ENCODE data around the gene PRDM16. TPM values are rescaled to one million over a fixed set of nuclear protein-coding genes. Genes with fewer than 3 reads are reported as not detected.
A peak's percentile ranks its signal among the peaks of the same experiment; 100 is the strongest.

Gene PRDM16
- total RNA-seq, 4 donors from 2014 or later: 0.41 to 0.95 TPM; not detected in 2

DNA sequence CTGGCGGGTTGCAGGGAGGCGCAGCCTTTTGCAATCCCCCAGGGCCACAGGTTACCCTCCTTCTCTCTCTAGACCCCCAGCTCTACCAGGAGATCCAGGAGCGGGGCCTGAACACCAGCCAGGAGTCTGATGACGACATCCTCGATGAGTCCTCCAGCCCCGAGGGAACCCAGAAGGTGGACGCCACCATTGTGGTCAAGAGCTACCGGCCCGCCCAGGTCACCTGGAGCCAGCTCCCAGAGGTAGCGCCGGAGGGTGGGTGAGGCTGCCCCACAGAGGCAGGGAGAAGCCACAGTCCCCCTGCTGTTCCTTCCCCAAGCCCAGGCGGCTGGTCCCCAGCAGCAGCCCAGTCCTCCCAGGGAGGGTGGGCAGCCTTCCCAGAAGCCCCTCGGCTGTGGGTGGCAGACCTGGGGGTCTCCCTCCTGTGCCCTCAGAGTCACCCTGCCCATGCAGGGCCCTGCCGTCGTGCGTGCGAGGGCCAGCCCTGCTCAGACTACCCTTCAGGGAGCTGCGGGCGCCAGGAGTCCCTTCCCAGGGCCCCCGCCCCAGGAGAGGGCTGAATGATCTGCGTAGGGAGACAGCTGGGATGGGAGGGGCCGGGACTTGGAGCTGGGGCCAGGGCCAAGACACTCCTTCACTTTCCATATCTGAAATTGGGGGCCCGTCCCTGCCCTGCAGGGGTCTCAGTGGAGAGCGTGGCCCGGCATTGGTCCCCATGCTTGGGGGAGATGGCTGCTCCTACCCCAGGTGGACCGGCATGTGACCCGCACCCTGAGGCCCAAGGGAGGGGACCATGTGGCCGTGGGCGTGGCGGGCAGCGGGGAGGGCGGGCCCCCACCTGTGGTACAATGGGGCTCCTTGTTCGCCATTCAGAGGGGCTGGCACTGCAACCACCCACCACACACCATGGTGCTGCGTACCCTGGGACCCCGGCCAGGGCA, 398.4 kb downstream of the PRDM16 start:
- H3K9me3 ChIP-seq: no peaks in the 10 kb centered on the region
- no peak overlapping the region for H3K27ac ChIP-seq
- H3K36me3 ChIP-seq: no peaks in the 10 kb centered on the region
- no peak for TF ChIP-seq EP300 (IDR thresholded peaks at IDR 0.05; ENCODE audit: low read depth)
- no peak for TF ChIP-seq POLR2AphosphoS5 (IDR thresholded peaks at IDR 0.05)
- TF ChIP-seq POLR2A (IDR thresholded peaks at IDR 0.05): no peak
- TF ChIP-seq, protein P1, sequence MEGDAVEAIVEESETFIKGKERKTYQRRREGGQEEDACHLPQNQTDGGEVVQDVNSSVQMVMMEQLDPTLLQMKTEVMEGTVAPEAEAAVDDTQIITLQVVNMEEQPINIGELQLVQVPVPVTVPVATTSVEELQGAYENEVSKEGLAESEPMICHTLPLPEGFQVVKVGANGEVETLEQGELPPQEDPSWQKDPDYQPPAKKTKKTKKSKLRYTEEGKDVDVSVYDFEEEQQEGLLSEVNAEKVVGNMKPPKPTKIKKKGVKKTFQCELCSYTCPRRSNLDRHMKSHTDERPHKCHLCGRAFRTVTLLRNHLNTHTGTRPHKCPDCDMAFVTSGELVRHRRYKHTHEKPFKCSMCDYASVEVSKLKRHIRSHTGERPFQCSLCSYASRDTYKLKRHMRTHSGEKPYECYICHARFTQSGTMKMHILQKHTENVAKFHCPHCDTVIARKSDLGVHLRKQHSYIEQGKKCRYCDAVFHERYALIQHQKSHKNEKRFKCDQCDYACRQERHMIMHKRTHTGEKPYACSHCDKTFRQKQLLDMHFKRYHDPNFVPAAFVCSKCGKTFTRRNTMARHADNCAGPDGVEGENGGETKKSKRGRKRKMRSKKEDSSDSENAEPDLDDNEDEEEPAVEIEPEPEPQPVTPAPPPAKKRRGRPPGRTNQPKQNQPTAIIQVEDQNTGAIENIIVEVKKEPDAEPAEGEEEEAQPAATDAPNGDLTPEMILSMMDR (IDR thresholded peaks at IDR 0.05): no peak
- DNase-seq: peak; percentile 7
- intact Hi-C loops (cut with DNase I; ENCODE audit: low total_unique reads): no loop called here
- no peaks in the 10 kb centered on the region for H3K27me3 ChIP-seq
- H3K4me3 ChIP-seq: no peak overlapping the region
- H3K4me1 ChIP-seq: peaks cover 0 to 7% (median 0%) of the 10 kb centered on the region in 4 donors
- in situ Hi-C loops (cut with MboI; ENCODE audit: low pct_ligation_motif_present in 1 of 4, low pct_unique_long_range_greater_than_20kb in 1 of 4, low sequenced_read_pairs in 3 of 4): no loop called here
- WGBS, 2 donors (ENCODE audit: low coverage in 1 of 2): 53 to 73% methylated on average over 3 to 25 of the region's 35 CpGs

DNA sequence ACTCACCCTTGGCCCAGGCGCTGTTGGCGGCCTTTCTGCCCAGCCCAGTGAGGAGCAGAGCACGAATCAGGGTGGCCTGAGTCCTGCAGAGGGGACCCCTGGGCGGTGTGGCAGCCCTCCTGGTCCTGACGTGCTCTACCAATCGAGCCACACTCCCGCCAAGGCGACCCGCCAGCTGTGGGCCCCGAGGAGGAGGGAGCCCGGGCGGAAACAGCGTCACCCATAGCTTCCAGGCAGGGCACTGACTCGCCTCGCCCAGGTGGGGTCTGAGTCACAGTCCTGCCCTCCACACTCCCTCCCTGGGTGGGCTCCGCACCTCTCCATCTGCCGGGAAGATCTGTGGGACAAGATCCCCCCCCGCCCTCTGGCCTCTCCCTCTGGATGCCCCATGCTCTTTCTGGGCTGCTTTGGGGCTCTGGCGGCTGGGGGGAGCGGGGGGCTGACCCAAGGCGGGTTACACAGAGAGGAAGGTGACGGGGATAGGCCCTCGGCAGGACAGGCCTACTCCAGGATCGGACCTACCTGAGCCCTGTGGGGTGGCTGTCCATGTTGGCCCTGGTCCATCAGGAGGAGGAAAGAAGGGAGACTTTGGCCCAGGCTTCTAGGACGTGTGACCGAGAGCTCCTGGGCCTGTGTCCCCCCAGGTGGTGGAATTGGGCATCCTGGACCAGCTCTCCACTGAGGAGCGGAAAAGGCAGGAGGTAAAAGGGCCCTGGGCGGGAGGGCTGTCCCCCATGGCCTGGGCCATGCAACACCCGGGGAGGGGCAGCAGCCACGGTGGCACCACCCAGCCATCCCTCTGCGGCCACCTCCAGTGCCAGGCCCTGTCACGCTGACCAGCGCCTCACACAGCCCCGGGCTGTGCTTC, 399.5 kb downstream of the PRDM16 start:
- Histone ChIP-seq H3K27ac (no peak overlapping the region), H3K27me3 (no peaks in the 10 kb centered on the region), H3K9me3 (no peaks in the 10 kb centered on the region), H3K4me1 (peaks cover 0 to 7% (median 0%) of the 10 kb centered on the region in 4 donors), H3K36me3 (no peaks in the 10 kb centered on the region), H3K4me3 (no peak overlapping the region)
- peak; percentile 8 for DNase-seq
- in situ Hi-C loops (cut with MboI; ENCODE audit: low pct_ligation_motif_present in 1 of 4, low pct_unique_long_range_greater_than_20kb in 1 of 4, low sequenced_read_pairs in 3 of 4): no loop called here
- no peak for TF ChIP-seq EP300 (IDR thresholded peaks at IDR 0.05; ENCODE audit: low read depth)
- no peak for TF ChIP-seq POLR2AphosphoS5 (IDR thresholded peaks at IDR 0.05)
- TF ChIP-seq POLR2A (IDR thresholded peaks at IDR 0.05): no peak
- TF ChIP-seq, protein P1 (IDR thresholded peaks at IDR 0.05): no peak
- intact Hi-C loops (cut with DNase I; ENCODE audit: low total_unique reads): no loop called here
- 87% methylated on average over 32 of the region's 34 CpGs; no CpG with 5 or more reads in 1 of the 2 donors for WGBS, 2 donors (ENCODE audit: low coverage in 1 of 2)

DNA sequence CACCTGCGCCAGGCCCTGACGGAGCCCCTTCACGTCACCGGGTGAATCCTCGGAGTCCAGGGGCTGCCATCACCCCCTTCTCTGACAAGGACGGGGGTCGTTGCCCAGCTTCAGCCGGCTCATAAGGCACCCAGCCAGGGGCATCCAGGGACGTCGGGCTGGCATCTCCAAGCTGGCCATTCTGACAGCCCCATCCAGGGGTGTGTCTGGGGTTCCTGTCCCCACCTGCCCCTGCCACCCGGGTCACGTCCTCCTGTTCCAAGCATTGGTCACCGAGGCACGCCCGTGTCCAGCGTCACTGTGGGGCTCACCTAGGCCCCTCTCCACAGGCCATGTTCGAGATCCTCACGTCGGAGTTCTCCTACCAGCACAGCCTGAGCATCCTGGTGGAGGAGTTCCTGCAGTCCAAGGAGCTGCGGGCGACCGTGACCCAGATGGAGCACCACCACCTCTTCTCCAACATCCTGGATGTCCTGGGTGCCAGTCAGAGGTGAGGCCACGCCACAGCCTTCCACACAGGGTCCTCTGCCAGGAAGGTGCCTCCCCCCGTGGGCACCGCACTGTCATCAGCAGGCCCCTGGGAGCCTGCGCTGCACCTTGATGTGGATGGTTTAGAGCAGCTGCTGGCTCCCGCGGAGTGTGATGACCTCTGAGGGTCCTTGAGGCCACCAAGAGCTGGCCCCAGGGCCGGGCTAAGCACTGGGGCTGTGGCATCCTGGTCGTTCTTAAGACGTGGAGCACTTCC, 400.3 kb downstream of the PRDM16 start:
- TF ChIP-seq POLR2AphosphoS5 (IDR thresholded peaks at IDR 0.05) (no peak), POLR2A (IDR thresholded peaks at IDR 0.05) (no peak), EP300 (IDR thresholded peaks at IDR 0.05; ENCODE audit: low read depth) (no peak)
- TF ChIP-seq, protein P1 (IDR thresholded peaks at IDR 0.05): no peak
- Histone ChIP-seq H3K9me3 (no peaks in the 10 kb centered on the region), H3K27ac (no peak overlapping the region), H3K4me1 (peaks cover 0 to 7% (median 0%) of the 10 kb centered on the region in 4 donors), H3K4me3 (no peak overlapping the region), H3K27me3 (no peaks in the 10 kb centered on the region), H3K36me3 (no peaks in the 10 kb centered on the region)
- whole genome bisulfite sequencing, 2 donors (ENCODE audit: low coverage in 1 of 2): 87% methylated on average over 26 of the region's 31 CpGs; no CpG with 5 or more reads in 1 of the 2 donors
- intact Hi-C loops (cut with DNase I; ENCODE audit: low total_unique reads) (no loop called here), in situ Hi-C loops (cut with MboI; ENCODE audit: low pct_ligation_motif_present in 1 of 4, low pct_unique_long_range_greater_than_20kb in 1 of 4, low sequenced_read_pairs in 3 of 4) (no loop called here)
- no peak for DNase-seq
